NB4 (cell line): ENCODE results near the gene GPD1L.

ENCODE experiments used
- POLR2A ChIP-seq: IDR thresholded peaks from 2 replicates; pipeline ENCODE4 v1.6.1; 2011; ENCODE audit warnings: mild to moderate bottlenecking; ENCODE audit not compliant: insufficient read length; ENCODE audit errors: extremely low read depth
- TF ChIP-seq, protein P1 (sequence below): IDR thresholded peaks from one replicate; pipeline ENCODE4 v1.5.1; 2012; ENCODE audit warnings: low read depth, low read length
- TF ChIP-seq, protein P2 (sequence below): IDR thresholded peaks from 2 replicates; pipeline ENCODE4 v1.6.1; 2011; ENCODE audit warnings: low read depth, low read length

- TF ChIP-seq, protein P1, sequence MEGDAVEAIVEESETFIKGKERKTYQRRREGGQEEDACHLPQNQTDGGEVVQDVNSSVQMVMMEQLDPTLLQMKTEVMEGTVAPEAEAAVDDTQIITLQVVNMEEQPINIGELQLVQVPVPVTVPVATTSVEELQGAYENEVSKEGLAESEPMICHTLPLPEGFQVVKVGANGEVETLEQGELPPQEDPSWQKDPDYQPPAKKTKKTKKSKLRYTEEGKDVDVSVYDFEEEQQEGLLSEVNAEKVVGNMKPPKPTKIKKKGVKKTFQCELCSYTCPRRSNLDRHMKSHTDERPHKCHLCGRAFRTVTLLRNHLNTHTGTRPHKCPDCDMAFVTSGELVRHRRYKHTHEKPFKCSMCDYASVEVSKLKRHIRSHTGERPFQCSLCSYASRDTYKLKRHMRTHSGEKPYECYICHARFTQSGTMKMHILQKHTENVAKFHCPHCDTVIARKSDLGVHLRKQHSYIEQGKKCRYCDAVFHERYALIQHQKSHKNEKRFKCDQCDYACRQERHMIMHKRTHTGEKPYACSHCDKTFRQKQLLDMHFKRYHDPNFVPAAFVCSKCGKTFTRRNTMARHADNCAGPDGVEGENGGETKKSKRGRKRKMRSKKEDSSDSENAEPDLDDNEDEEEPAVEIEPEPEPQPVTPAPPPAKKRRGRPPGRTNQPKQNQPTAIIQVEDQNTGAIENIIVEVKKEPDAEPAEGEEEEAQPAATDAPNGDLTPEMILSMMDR = no peak
- TF ChIP-seq POLR2A = no peak
- TF ChIP-seq, protein P2, sequence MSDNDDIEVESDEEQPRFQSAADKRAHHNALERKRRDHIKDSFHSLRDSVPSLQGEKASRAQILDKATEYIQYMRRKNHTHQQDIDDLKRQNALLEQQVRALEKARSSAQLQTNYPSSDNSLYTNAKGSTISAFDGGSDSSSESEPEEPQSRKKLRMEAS = no peak
Measured at GRCh38 chr3:32076566-32076965, 29.9 kb upstream of the GPD1L start.
